HUES6 (cell line): ENCODE measurements around the gene TMEM267.
"Not testable (repeated sequence)": the region's sequence is repeated elsewhere in the genome, so short reads cannot be mapped to it uniquely, and the experiment has no call there.

ENCODE experiments used
- H3K27ac ChIP-seq: 2 replicates; pipeline ENCODE4 v1.7.0; 2013; ENCODE audit warnings: low read depth, mild to moderate bottlenecking, low read length, inconsistent platforms
- H3K27me3 ChIP-seq: 2 replicates; pipeline ENCODE4 v1.6.1; 2013; ENCODE audit warnings: low read length; ENCODE audit not compliant: control insufficient read depth, insufficient read depth
- H3K36me3 ChIP-seq: 2 replicates; pipeline ENCODE4 v1.6.1; 2013; ENCODE audit warnings: low read length; ENCODE audit not compliant: control insufficient read depth, insufficient read depth
- H3K4me1 ChIP-seq: 2 replicates; pipeline ENCODE4 v1.6.1; 2013; ENCODE audit warnings: low read length; ENCODE audit not compliant: control insufficient read depth, insufficient read depth
- H3K4me3 ChIP-seq: 2 replicates; pipeline ENCODE4 v1.5.1; 2013; ENCODE audit warnings: low read depth, low read length
- H3K9ac ChIP-seq: one replicate; pipeline ENCODE4 v1.6.1; 2013; ENCODE audit warnings: mild to moderate bottlenecking, low read length
- H3K9me3 ChIP-seq: 2 replicates; pipeline ENCODE4 v1.6.1; 2013; ENCODE audit warnings: low read depth, low read length; ENCODE audit not compliant: control insufficient read depth, insufficient read depth

TMEM267 gene, protein sequence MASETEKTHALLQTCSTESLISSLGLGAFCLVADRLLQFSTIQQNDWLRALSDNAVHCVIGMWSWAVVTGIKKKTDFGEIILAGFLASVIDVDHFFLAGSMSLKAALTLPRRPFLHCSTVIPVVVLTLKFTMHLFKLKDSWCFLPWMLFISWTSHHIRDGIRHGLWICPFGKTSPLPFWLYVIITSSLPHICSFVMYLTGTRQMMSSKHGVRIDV

DNA sequence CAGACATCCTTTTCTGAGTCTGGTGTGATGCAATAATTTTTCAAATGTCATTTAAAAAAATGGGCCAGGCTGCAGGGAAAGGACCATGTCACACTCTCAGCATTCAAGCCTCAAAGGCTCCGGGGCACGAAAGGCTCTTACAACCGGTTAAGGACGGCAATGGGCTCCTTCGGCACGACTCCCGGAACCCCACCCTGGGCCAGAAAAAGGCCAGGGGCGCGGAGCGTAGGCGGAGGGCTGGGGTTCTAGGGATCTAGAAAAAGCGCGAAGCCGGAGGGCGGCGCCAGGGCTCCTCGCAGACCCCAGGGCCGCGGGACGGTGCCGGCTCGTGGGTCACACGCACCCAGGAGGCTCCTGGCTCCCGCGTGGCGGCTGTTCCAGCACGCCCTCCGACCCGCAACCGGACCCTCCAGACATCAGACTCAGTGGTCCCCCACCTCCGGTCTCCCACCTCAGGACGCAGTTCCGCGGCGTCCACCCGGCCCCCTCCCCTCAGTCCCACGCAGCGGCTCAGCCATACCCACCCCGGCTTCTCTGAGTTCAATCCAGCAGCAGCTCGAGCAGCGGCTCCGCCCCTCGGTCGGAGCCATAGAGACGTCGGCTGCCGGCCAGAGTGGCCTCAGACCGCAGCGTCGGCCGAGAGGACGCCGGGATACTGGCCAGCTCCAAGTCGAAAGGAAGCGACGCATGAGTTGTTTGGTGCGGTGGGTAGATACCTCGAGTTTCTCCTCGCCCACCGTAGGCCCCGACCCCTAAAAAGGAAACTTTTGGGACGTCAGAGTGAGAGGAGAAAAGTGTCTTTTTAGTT is at the start of gene TMEM267:
TMEM267 (minus strand) TSS at position 568 of the 808 bp plus-strand sequence. CDS start 29,896 bp downstream, outside the sequence.
- Histone ChIP-seq H3K27ac (peak within 1 kb of the TSS; percentile 89), H3K9me3 (no peaks in the 10 kb centered on the region), H3K9ac (peak within 1 kb of the TSS; percentile 97), H3K4me1 (peaks cover 10% of the 10 kb centered on the region), H3K36me3 (peaks cover 9% of the 10 kb centered on the region), H3K4me3 (peak within 1 kb of the TSS; percentile 95), H3K27me3 (no peaks in the 10 kb centered on the region)

DNA sequence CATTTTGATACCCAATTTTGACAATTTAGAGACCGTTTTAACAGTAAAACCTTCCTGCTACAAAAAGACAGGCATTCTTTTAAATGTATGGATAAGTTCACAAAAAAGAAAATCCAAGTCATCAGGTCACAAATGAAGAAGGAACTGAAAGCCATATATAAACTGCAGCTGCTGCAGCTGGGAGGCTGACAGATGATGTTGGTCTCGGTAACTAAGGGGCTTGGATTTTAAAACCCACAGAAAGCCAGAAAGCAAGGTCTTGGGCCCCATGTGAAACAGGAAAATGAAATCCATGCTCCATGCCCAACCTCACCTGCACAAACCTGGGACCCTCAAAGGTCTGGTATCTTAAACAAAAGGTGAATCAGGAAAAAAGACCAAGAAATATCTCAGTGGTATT is 47.0 kb upstream of the TMEM267 start:
- H3K36me3 ChIP-seq = peaks cover 89% of the 10 kb centered on the region
- no peak overlapping the region for H3K27ac ChIP-seq
- no peaks in the 10 kb centered on the region for H3K4me1 ChIP-seq
- no peaks in the 10 kb centered on the region for H3K27me3 ChIP-seq
- H3K4me3 ChIP-seq = no peak overlapping the region
- H3K9ac ChIP-seq = no peak overlapping the region
- H3K9me3 ChIP-seq = no peaks in the 10 kb centered on the region

DNA sequence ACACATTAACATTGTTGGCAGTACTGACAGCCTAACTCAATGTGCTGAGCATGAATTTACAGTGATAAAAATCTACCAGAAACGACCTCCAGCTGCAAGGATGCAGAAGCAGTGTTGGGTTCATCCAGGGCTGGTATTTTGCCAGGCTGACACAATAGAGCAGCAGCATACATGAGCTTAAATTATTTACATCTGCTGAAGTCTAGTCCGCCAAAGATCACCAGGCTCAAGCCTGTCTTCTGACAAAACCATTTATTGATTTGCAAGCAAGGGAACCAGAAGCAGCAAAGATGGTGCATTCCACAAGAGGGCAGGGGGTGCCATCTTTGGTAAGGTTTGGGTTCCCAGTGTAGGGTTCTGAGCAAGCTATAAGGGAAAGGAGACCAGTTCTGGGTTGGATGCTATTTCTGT is 40.0 kb upstream of the TMEM267 start:
- H3K4me1 ChIP-seq = no peaks in the 10 kb centered on the region
- H3K9me3 ChIP-seq = no peaks in the 10 kb centered on the region
- H3K4me3 ChIP-seq = no peak overlapping the region
- H3K27ac ChIP-seq = no peak overlapping the region
- no peak overlapping the region for H3K9ac ChIP-seq
- peaks cover 41% of the 10 kb centered on the region for H3K36me3 ChIP-seq
- no peaks in the 10 kb centered on the region for H3K27me3 ChIP-seq

DNA sequence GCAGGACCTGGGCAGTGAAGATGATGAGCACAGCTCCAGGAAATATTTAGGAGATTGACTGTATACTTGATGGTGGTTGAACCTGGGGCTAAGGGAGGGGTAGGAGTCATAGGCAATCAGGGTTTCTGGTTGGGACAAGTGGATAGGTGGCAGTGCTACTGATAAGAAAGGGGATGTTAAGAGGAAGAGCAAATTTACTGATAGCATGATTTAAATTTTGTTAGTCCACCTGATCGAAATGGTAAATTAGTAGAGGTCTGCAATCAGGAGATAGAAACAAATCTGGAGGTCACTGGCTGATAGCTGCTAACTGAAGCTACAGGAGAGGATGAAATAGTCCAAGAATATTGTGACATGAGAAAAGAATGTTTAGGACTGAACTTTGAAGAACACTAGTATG is 37.0 kb upstream of the TMEM267 start:
- no peaks in the 10 kb centered on the region; the same call in 1 of the 2 replicates for H3K27me3 ChIP-seq
- H3K9me3 ChIP-seq = no peaks in the 10 kb centered on the region
- H3K4me3 ChIP-seq = no peak overlapping the region
- H3K9ac ChIP-seq = no peak overlapping the region
- peaks cover 1% of the 10 kb centered on the region for H3K4me1 ChIP-seq
- no peak overlapping the region for H3K27ac ChIP-seq
- H3K36me3 ChIP-seq = peaks cover 20% of the 10 kb centered on the region

DNA sequence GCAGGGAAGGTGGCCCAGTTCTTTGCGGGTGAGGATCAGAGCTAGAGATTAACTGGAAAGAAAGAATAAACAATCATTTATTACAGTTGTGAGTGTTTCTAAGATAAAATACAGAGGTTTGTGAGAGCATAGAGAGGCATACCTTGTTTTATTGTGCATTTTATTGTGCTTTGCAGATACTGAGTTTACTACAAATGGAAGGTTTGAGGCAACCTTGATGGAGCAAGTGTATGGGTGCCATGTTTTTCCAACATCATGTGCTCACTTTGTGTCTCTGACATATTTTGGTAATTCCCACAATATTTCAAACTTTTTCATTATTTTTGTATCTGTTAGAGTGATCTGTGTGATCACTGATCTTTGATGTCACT is 32.0 kb upstream of the TMEM267 start:
- no peaks in the 10 kb centered on the region; the same call in 1 of the 2 replicates for H3K27me3 ChIP-seq
- peaks cover 4% of the 10 kb centered on the region for H3K4me1 ChIP-seq
- H3K9ac ChIP-seq = peak overlapping the region; percentile 83
- H3K27ac ChIP-seq = peak overlapping the region; percentile 81
- H3K4me3 ChIP-seq = peak overlapping the region; percentile 75
- H3K9me3 ChIP-seq = peaks cover 6% of the 10 kb centered on the region; the same call in 1 of the 2 replicates
- no peaks in the 10 kb centered on the region for H3K36me3 ChIP-seq

DNA sequence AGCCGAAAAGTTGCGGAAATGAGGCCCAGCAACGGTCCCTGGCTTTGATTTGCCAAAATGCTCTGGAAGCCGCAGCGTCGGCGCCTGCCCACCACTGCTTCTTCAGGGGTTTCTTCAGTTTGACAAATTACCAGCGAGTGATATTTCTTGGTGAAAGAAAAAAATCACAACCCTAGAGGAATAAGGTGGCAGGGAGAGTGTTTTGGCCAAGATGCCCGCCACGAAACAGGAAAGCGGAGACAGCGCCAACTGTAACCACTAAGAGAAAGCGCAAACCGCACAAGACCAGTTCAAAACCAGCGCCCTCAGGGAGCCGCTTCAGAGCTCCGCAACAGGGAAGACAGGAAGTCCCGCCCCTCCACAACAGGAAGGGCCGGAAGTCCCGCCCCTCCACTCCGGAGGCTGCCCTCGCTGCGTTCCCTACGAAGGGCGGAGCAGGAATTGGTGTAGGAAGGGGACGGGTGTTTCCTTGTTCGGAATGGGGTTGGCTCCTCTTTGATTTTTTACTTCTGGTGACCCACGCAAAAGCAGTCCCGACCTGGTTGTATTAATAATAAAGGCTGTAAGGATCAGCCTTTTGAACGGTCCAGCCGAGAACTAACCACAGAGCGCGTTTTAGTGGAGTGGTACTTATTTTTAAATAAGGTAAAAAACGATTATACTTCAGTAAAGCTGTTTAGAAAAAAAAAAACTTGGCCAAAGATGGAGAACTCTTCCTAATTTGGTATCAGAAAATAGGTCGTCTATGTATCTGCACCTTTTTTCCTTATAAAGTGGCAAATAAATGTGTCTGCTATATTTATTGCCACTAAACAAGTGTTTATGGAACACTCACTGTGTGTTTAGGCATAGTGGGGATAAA is 31.4 kb upstream of the TMEM267 start, which contains the start of gene C5orf34:
C5orf34 (minus strand) TSS at position 333 of the 862 bp plus-strand sequence. CDS start 5,809 bp downstream, outside the sequence.
- peak within 1 kb of the TSS; percentile 75 for H3K4me3 ChIP-seq
- peaks cover 6% of the 10 kb centered on the region; the same call in 1 of the 2 replicates for H3K9me3 ChIP-seq
- peak within 1 kb of the TSS; percentile 83 for H3K9ac ChIP-seq
- no peaks in the 10 kb centered on the region; the same call in 1 of the 2 replicates for H3K27me3 ChIP-seq
- H3K4me1 ChIP-seq = peaks cover 4% of the 10 kb centered on the region
- H3K27ac ChIP-seq = peak within 1 kb of the TSS; percentile 81
- no peaks in the 10 kb centered on the region for H3K36me3 ChIP-seq

DNA sequence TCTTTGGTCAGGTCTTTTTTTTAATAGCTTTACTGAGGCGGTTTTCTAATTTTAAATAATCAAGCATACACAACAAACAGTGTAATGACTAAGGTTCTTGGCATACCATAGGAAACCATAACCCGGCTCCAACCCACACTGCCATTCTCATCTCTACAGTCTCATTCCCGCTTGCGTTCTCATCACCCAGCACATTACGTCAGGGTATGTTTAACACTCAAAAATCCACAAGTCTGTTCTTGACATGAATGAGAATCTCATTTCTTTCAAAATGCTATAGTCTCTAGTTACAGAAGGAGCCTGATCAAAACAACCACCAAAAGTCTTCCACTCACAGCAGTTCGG is 30.8 kb upstream of the TMEM267 start:
- peaks cover 4% of the 10 kb centered on the region for H3K4me1 ChIP-seq
- H3K9ac ChIP-seq = peak overlapping the region; percentile 83
- H3K9me3 ChIP-seq = peaks cover 6% of the 10 kb centered on the region; the same call in 1 of the 2 replicates
- no peaks in the 10 kb centered on the region; the same call in 1 of the 2 replicates for H3K27me3 ChIP-seq
- peak overlapping the region; percentile 66; the same call in 1 of the 2 replicates for H3K27ac ChIP-seq
- H3K4me3 ChIP-seq = peak overlapping the region; percentile 75
- H3K36me3 ChIP-seq = no peaks in the 10 kb centered on the region

DNA sequence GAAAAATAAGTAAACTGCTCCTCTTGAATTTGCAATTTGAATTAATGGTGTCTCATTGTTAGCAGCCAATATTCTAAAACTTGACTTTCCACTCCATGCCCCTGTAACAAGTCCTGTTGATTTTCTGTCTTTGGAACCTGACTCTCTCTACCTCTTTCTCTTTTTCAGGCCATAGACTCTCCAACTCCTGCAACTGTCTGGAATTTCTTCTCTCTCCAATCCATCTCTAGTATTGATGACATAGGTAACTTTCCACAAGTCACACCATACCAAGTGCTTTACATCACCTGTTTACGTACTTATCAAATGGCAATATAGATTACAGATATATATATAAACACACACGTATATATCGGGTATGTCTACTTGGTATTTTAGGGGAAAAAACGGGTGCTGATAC is 30.4 kb upstream of the TMEM267 start:
- H3K27ac ChIP-seq = no peak overlapping the region
- H3K9me3 ChIP-seq = peaks cover 6% of the 10 kb centered on the region; the same call in 1 of the 2 replicates
- H3K9ac ChIP-seq = peak overlapping the region; percentile 83
- peak overlapping the region; percentile 75 for H3K4me3 ChIP-seq
- no peaks in the 10 kb centered on the region; the same call in 1 of the 2 replicates for H3K27me3 ChIP-seq
- H3K4me1 ChIP-seq = peaks cover 4% of the 10 kb centered on the region
- H3K36me3 ChIP-seq = peaks cover 3% of the 10 kb centered on the region

DNA sequence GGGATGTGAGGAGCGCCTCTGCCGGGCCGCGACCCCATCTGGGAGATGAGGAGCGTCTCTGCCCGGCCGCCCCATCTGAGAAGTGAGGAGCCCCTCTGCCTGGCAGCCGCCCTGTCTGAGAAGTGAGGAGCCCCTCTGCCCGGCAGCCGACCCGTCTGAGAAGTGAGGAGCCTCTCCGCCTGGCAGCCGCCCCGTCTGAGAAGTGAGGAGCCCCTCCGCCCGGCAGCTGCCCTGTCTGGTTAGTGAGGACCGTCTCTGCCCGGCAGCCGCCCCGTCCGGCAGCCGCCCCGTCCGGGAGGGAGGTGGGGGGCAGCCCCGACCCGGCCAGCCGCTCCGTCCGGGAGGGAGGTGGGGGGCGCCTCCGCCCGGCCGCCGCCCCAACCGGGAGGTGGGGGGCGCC is 27.4 kb upstream of the TMEM267 start:
- H3K9ac ChIP-seq, H3K4me3 ChIP-seq, H3K4me1 ChIP-seq, H3K9me3 ChIP-seq, H3K27ac ChIP-seq, H3K27me3 ChIP-seq: not testable (repeated sequence)
- peaks cover 12% of the 10 kb centered on the region for H3K36me3 ChIP-seq

DNA sequence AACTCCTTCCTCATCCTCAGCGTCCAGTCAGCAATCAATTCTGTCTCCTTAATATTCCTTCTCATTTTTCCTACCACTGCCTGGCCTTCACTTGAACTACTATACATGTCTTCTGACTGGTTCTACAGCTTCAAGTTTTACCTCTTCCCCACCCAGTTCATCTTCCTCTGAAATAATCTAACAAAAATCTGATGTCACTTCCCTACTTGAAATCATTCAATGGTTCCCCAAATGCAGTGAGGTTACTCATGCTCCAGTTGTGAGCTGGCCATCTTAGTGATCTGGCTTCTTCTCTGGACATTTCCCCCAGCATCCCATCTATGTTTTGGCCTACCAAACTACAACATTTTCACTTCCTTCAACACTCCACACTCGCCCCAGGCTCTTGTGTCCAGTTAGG is 14.9 kb upstream of the TMEM267 start:
- Histone ChIP-seq H3K9ac (no peak overlapping the region), H3K9me3 (no peaks in the 10 kb centered on the region), H3K36me3 (peaks cover 18% of the 10 kb centered on the region), H3K4me1 (no peaks in the 10 kb centered on the region), H3K27ac (no peak overlapping the region), H3K27me3 (no peaks in the 10 kb centered on the region), H3K4me3 (no peak overlapping the region)
